OCI-LY7 (cell line): Measurements from ENCODE around the gene MTFMT. TPM values are rescaled to one million over a fixed set of nuclear protein-coding genes. Genes with fewer than 3 reads are reported as not detected.

ENCODE experiments used
- BruUV-seq: library from RNA; stranded (reverse); fragments of 400-500 nt; replicated peaks from 2 replicates; lab custom pipeline; 2021; lab: Mats Ljungman, UMichigan
- CTCF ChIA-PET: fragments of 300-600 bp; sonication (Branson Sonifier 250); formaldehyde crosslinking; loops from one replicate; lab custom pipeline; 2022; ENCODE audit warnings: antibody characterized with exemption; ENCODE audit not compliant: unreplicated experiment; lab: Charles Lee
- POLR2A ChIA-PET: fragments of 300-600 bp; sonication (Branson Sonifier 250); formaldehyde crosslinking; loops from one replicate; lab custom pipeline; 2022; ENCODE audit warnings: antibody characterized with exemption; lab: Charles Lee
- DNase-seq: peaks from one replicate; pipeline ENCODE4 v3.0.0-alpha.2; 2015; ENCODE audit warnings: low spot score
- H2AFZ ChIP-seq: fragments of 200-600 bp; sonication (generic), shearing (Covaris generic); 2 replicates; pipeline ENCODE4 v1.6.1; 2014; ENCODE audit warnings: mild to moderate bottlenecking, antibody characterized with exemption, low read length, moderate library complexity
- H3K27ac ChIP-seq: fragments of 200-600 bp; sonication (generic); 2 replicates; pipeline ENCODE4 v1.5.1; 2014; ENCODE audit warnings: mixed run types, low read depth, mild to moderate bottlenecking, moderate library complexity, low read length, inconsistent platforms; ENCODE audit not compliant: poor library complexity, severe bottlenecking
- H3K36me3 ChIP-seq: fragments of 200-600 bp; sonication (generic); 2 replicates; pipeline ENCODE4 v1.6.1; 2014; ENCODE audit warnings: mild to moderate bottlenecking, antibody characterized with exemption, low read length, moderate library complexity, mixed read lengths; ENCODE audit not compliant: insufficient read depth
- H3K4me1 ChIP-seq: fragments of 200-600 bp; sonication (generic); 2 replicates; pipeline ENCODE4 v1.5.1; 2014; ENCODE audit warnings: mild to moderate bottlenecking, low read length; ENCODE audit not compliant: insufficient read depth, poor library complexity, severe bottlenecking
- H3K4me2 ChIP-seq: fragments of 200-600 bp; sonication (generic); 2 replicates; pipeline ENCODE4 v1.6.1; 2014; ENCODE audit warnings: mild to moderate bottlenecking, low read length
- H3K4me3 ChIP-seq: fragments of 200-600 bp; sonication (generic); 2 replicates; pipeline ENCODE4 v1.5.1; 2014; ENCODE audit warnings: mild to moderate bottlenecking, low read depth, low read length; ENCODE audit not compliant: poor library complexity, severe bottlenecking
- H3K79me2 ChIP-seq: fragments of 200-600 bp; sonication (generic); 2 replicates; pipeline ENCODE4 v1.6.1; 2016; ENCODE audit warnings: low read depth, mild to moderate bottlenecking, low read length, moderate library complexity, mixed read lengths; ENCODE audit not compliant: insufficient read depth
- H3K9me2 ChIP-seq: fragments of 200-600 bp; sonication (generic); 2 replicates; pipeline ENCODE4 v1.6.1; 2016; ENCODE audit warnings: mild to moderate bottlenecking, low read length, mixed read lengths; ENCODE audit not compliant: insufficient read depth
- H3K9me3 ChIP-seq: fragments of 200-600 bp; sonication (generic); 2 replicates; pipeline ENCODE4 v1.6.1; 2014; ENCODE audit warnings: mild to moderate bottlenecking, mixed run types, low read length, mixed read lengths
- H4K20me1 ChIP-seq: fragments of 200-600 bp; sonication (generic); 2 replicates; pipeline ENCODE4 v1.6.1; 2014; ENCODE audit warnings: mild to moderate bottlenecking, antibody characterized with exemption, low read length, moderate library complexity, mixed read lengths; ENCODE audit not compliant: insufficient read depth
- EZH2phosphoT487 ChIP-seq: fragments of 200-600 bp; sonication (generic); IDR thresholded peaks from 2 replicates; pipeline ENCODE4 v1.6.1; 2018; ENCODE audit warnings: low read depth, borderline replicate concordance, mild to moderate bottlenecking, mixed run types, antibody characterized with exemption, low read length, moderate library complexity, mixed read lengths
- intact Hi-C: fragments of 100-400 bp; cut with micrococcal nuclease; formaldehyde crosslinking; loops from one replicate; pipeline ENCODE4 v1.10.0; 2022; ENCODE audit not compliant: unreplicated experiment
- total RNA-seq, 2 experiments: library from RNA; depleted of rRNA in 1 of 2; stranded (reverse); fragments of >200 nt in 1 of 2; shearing (Covaris generic) in 1 of 2; gene quantifications; 2 replicates each; pipeline ENCODE4 v1.2.3, GENCODE V29; 2014 to 2022
- TF ChIP-seq, protein P1 (sequence below): fragments of 200-600 bp; sonication (generic); conservative IDR thresholded peaks from 2 replicates; pipeline ENCODE4 v1.5.1; 2014; ENCODE audit warnings: mild to moderate bottlenecking, antibody characterized with exemption, low read length, moderate library complexity, mixed read lengths

MTFMT gene
- total RNA-seq, 2 experiments from 2014 or later = 9.7 to 19.0 TPM

DNA sequence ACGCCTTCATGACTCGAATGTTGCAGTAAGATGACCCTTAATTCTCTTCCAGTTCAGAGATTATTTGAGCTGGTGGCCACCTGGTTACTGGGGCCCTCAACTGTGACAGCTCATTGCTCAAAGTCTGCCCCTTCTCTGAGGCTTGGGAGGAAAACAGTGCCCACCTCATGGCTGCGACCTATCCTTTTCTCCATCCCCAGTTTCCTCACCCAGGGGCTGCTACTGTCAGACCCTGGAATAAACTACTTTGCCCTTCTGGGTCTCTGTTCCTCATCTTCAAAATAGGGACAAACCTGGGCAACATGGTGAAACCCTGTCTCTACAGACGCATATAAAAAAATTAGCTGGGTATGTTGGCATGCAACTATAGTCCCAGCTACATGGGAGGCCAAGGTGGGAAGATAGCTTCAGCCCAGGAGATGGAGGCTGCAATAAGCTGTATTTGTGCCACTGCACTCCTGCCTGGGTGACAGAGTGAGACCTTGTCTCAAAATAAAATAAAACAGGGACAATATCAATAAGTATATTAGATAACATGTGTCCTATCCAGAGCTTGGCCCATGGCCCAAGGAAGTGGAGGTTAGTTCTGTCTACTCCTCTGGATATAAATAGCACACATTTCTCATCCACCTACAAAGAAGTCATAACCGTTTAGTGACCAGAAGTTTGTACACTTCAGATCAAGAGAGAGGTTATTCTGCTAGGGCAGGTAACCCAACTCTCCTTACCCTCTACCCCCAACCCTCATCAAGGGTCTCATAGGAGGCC lies 40.5 kb upstream of the MTFMT start:
- BruUV-seq = no TSS peak
- peaks cover 5% of the 10 kb centered on the region for H3K4me1 ChIP-seq
- POLR2A ChIA-PET = interaction anchor here (0.7 to 0.8 kb wide), 2 partner anchors 9 to 31 kb away, joined by 3 to 4 read pairs; no protein-coding TSS in a partner anchor
- H3K36me3 ChIP-seq = no peaks in the 10 kb centered on the region
- TF ChIP-seq EZH2phosphoT487 = no peak
- TF ChIP-seq, protein P1, sequence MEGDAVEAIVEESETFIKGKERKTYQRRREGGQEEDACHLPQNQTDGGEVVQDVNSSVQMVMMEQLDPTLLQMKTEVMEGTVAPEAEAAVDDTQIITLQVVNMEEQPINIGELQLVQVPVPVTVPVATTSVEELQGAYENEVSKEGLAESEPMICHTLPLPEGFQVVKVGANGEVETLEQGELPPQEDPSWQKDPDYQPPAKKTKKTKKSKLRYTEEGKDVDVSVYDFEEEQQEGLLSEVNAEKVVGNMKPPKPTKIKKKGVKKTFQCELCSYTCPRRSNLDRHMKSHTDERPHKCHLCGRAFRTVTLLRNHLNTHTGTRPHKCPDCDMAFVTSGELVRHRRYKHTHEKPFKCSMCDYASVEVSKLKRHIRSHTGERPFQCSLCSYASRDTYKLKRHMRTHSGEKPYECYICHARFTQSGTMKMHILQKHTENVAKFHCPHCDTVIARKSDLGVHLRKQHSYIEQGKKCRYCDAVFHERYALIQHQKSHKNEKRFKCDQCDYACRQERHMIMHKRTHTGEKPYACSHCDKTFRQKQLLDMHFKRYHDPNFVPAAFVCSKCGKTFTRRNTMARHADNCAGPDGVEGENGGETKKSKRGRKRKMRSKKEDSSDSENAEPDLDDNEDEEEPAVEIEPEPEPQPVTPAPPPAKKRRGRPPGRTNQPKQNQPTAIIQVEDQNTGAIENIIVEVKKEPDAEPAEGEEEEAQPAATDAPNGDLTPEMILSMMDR = no peak
- H3K9me3 ChIP-seq = no peaks in the 10 kb centered on the region
- no peak overlapping the region for H3K27ac ChIP-seq
- H4K20me1 ChIP-seq = no peaks in the 10 kb centered on the region
- H3K9me2 ChIP-seq = no peaks in the 10 kb centered on the region
- no peaks in the 10 kb centered on the region for H3K79me2 ChIP-seq
- no peak overlapping the region for H3K4me2 ChIP-seq
- CTCF ChIA-PET = no interaction called here
- intact Hi-C loops = no loop called here
- H3K4me3 ChIP-seq = no peak overlapping the region
- no peak overlapping the region for H2AFZ ChIP-seq
- DNase-seq = no peak

DNA sequence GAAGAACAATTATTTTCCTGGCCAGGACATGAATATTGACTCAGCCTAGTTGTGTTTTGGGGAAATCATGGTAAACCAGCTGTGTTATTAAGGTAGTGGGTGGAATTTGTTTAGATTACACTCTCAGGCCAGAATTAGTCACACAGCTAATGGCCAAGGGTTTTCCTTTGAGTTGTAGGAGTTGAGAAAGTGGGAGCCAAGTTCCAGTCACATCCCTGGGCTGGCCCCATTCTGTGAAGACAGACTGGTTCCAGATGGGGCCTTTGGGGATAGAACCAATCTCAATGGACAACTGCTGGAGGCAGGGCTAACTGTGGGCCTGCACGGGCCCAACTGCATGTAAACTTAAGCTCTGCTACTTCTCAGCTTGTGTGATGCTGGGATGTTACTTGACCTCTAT lies 39.7 kb upstream of the MTFMT start:
- H3K9me3 ChIP-seq = no peaks in the 10 kb centered on the region
- H2AFZ ChIP-seq = no peak overlapping the region
- CTCF ChIA-PET = no interaction called here
- no TSS peak for BruUV-seq
- no peaks in the 10 kb centered on the region for H3K79me2 ChIP-seq
- H3K4me1 ChIP-seq = peaks cover 5% of the 10 kb centered on the region
- H3K4me3 ChIP-seq = no peak overlapping the region
- H3K9me2 ChIP-seq = no peaks in the 10 kb centered on the region
- H3K27ac ChIP-seq = no peak overlapping the region
- POLR2A ChIA-PET = no interaction called here
- TF ChIP-seq EZH2phosphoT487 = no peak
- TF ChIP-seq, protein P1 = no peak
- H3K4me2 ChIP-seq = no peak overlapping the region
- H4K20me1 ChIP-seq = no peaks in the 10 kb centered on the region
- no peaks in the 10 kb centered on the region for H3K36me3 ChIP-seq
- intact Hi-C loops = no loop called here
- no peak for DNase-seq

DNA sequence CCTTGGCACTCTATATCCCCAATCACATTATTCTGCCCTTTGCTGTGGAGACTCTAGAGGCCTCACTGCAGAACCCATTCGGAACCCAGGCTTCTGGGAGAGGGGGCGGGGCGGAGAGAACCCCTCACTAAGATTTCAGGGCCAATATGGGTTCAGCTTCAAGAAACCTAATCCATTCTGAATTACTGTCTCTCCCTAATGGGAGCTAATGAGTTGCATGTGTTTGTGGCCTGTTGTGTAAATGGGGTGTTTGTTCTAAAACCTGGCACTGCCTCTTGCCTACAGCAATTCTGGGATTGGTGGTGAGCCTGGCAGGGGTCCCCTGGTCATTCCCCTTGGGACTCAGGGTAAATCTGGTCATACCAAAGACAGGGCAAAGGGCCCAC lies 39.0 kb upstream of the MTFMT start:
- BruUV-seq = no TSS peak
- Histone ChIP-seq H3K4me3 (no peak overlapping the region), H3K27ac (no peak overlapping the region), H2AFZ (no peak overlapping the region), H3K9me3 (no peaks in the 10 kb centered on the region), H4K20me1 (no peaks in the 10 kb centered on the region), H3K4me2 (no peak overlapping the region), H3K79me2 (no peaks in the 10 kb centered on the region), H3K9me2 (no peaks in the 10 kb centered on the region), H3K36me3 (no peaks in the 10 kb centered on the region), H3K4me1 (peaks cover 5% of the 10 kb centered on the region)
- ChIA-PET CTCF (interaction anchor here (0.6 to 0.7 kb wide), 2 partner anchors 13 to 70 kb away, joined by 3 to 4 read pairs; no protein-coding TSS in a partner anchor), POLR2A (no interaction called here)
- no peak for TF ChIP-seq EZH2phosphoT487
- TF ChIP-seq, protein P1 = no peak
- no peak for DNase-seq
- intact Hi-C loops = no loop called here
